ENCODE data around the gene SRBD1.

- no peak for TF ChIP-seq CTCF (IDR thresholded peaks at IDR 0.05)
- no peak for TF ChIP-seq POLR2A (IDR thresholded peaks at IDR 0.05)
These were observed 20.3 kb upstream of the SRBD1 start for GRCh38 chr2:45631319-45631718.

Measured in lower leg skin (tissue), 3 donors.